Muscle of back (tissue), 11 donors: ENCODE data around the gene UBE2E3. TPM values are rescaled to one million over a fixed set of nuclear protein-coding genes. Genes with fewer than 3 reads are reported as not detected.
"Not testable (repeated sequence)": the region's sequence is repeated elsewhere in the genome, so short reads cannot be mapped to it uniquely, and the experiment has no call there.

Experiments used
- DNase-seq, 3 donors: peaks; one replicate each; pipeline versions ENCODE4 v3.0.0 to v3.0.0-alpha.2; 2013
- polyA plus RNA-seq, 10 donors: library from polyadenylated mRNA; unstranded; fragments of 120-200 nt; gene quantifications; one replicate each; pipeline ENCODE4 v1.2.1, GENCODE V29; 2013; ENCODE audit not compliant: insufficient read length in 10 of 10

UBE2E3 gene
- polyA plus RNA-seq, 10 donors = 113 to 152 (median 135) TPM

DNA sequence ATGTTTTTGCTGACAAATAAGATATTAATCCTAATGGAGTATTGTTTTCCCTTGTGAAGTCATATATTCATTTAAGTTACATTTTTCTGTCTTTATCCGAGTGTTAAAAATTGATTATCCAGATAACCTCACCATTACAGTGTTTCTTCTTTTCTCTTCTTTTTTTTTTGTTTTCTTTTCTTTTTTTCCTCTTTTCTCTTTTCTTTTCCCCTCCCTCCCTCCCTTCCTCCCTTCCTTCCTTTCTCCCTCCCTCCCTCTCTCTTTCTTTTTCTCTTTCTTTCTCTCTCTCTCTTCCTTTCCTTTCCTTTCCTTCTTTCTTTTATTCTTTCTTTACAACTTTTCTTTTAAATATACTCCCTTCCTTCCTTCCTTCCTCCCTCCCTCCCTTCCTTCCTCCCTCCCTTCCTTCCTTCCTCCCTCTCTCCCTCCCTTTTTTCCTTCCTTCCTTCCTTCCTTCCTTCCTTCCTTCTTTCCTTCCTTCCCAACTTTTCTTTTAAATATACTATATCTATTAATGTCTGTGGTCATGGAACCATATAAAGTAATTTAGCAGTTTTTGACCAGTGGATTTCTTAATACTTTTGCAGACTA lies 40.9 kb downstream of the UBE2E3 start:
- DNase-seq = no peak

DNA sequence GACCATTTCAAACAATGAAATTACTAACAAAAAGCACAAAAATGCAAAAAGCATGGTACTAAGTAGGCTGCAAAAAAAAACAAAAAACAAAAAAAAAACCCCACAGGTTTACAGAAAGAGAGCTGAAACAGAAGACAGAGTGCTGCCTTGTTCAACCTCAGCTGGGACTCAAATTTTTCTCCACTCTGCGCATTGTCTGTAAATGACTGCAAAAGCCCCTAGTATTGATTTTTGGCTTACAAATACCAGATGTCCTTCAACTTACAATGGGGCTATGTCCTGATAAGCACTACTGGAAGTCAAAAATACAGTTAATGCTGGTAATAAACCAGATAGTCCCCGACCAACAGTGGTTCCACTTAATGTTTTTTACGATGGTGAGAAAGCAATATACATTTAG lies 42.2 kb downstream of the UBE2E3 start:
- no peak for DNase-seq

DNA sequence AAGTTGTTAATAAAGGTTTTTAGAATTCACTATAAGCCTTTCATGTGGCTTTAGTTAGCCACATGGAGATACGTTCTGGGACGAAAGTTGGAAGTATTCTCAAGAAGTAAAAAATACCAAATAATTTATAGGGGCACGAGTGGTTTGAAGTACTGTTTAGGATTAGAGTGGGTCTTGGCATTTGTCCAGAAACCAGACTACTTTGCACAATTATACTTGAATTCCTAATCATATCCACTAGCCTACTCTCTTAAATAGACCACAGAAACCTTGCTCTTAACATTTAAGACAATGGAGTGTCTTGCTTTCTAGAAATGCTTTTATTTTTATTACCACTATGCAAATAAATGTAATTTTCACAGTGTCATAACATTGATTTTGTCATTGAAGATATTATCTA lies 44.6 kb downstream of the UBE2E3 start:
- DNase-seq = peak in 2 of 3 donors; percentile 6 to 9

DNA sequence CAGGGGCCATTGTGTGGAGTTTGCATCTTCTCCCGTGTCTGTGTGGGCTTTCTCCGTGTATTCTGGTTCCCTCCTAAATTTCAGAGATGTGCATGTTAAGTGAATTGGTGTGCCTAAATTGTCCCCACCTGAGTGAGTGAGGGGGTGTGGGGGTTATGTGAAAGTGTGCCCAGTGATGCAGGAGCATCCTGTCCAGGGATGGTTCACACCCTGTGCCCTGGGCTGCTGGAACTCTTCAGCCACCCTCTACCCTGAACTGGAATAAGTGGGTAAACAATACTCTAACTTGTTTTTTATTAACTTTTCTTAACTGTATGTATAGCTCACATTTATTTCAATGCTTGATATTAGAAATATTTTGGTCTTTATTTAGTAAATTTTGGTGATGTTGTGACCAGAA lies 56.0 kb downstream of the UBE2E3 start:
- no peak for DNase-seq

DNA sequence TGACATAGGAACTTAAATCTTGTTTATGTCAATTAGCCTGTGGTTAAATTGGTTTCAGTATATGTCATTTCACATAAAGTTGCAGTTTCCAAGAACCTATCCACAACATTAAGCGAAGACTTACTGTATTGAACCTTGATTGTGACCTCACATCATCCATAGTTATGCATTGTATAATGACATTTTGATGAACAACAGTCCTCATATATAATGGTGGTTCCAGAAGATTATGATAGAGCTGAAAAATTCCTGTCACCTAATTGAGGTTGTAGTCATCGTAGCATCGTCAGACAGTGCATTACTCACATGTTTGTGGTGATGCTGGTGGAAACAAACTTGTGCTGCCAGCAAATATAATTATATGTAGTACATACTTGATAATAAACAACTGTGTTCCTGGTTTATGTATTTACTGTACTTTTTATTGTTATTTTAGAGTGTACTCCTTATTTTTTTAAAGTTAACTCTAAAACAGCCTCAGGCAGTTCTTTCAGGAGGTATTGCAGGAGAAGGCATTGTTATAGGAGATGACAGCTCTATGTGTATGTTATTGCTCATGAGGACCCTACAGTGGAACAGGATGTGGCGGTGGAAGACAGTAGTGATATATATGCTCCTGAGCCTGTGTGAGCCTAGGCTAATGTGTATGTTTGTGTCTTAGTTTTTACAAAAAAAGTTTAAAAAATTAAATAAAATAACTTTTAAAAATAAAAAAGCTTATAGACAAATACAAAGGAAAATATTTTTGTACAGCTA lies 56.6 kb downstream of the UBE2E3 start:
- DNase-seq = peak in 2 of 3 donors; percentile 8 to 57

DNA sequence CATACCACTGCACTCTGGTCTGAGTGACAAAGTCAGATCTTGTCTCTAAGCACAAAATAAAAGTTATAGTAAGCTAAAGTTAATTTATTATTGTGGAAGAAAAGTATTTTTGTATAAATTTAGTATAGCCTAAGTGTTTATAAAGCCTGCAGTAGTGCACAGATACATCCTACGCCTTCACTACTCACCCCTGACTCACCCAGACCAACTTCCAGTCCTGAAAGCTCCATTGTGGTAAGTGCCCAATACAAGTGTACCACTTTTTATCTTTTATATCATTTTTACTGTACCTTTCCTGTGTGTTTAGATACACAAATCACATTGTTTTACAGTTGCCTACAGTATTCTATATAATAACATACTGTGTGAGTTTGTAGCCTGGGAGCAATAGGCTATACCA lies 57.5 kb downstream of the UBE2E3 start:
- DNase-seq = no peak

DNA sequence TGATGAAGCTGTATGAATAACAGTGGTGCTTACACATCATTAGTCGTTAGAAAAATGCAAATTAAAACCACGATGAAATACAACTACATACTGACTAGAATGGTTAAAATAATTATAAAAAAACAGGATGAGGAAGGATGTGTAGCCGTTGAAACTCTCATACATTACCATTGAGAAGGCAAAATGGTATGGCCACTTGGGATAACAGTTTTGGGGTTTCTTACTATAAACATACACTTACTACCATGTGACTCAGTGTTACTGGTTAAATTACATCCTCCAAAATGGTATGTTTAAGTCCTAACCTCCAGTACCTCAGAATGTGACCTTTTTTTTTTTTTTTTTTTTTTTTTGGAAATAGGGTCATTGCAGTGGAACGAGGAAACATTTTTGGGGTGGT lies 58.4 kb downstream of the UBE2E3 start:
- DNase-seq = no peak

DNA sequence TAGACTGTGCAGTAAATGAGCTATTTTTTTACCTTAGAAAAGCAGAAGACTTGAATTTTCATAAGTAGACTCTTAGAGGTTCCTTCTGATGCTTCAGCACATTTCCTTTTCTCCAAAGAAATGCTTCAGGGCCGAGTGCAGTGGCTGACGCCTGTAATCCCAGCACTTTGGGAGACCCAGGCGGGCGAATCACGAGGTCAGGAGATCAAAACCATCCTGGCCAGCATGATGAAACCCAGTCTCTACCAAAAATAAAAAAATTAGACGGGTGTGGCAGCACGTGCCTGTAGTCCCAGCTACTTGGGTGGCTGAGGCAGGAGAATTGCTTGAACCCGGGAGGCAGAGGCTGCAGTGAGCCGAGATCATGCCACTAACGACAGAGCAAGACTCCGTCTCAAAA lies 60.4 kb downstream of the UBE2E3 start:
- DNase-seq = not testable (repeated sequence)

DNA sequence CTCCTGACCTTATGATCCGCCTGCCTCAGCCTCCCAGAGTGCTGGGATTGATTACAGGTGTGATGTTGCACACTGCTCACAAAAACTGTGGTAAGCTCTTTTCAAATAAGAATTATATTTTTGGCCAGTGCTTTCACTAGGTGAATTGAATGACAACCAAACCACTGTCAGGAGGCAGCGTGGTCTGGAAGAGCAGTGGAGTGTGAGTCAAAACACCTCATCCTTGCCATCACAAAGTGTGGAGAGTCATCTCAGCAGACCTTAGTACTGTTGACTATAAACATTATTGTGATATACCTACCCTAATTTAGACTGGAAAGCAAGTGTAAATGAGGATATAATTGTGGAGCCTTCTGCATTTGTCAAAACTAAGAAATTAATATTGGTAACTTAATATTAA lies 61.3 kb downstream of the UBE2E3 start:
- DNase-seq = no peak

DNA sequence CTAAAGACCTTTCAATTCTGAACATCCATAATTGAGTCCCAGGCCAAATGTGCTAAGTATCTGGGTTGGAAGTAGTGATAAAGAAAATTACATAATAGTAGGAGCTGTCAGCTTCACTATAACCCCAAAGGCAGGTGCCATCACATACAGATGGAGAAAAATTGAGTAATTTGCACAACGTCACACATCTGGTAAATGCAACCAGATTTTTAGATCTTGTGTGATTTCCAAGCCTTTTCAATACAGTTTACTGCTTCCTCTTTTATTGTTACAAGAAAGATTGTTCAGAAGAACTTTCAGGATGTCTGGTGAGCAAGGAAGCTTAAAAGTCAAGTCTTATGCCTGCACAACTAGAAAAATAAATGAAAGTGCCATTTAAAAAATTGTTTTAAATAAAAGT lies 62.3 kb downstream of the UBE2E3 start:
- no peak for DNase-seq

DNA sequence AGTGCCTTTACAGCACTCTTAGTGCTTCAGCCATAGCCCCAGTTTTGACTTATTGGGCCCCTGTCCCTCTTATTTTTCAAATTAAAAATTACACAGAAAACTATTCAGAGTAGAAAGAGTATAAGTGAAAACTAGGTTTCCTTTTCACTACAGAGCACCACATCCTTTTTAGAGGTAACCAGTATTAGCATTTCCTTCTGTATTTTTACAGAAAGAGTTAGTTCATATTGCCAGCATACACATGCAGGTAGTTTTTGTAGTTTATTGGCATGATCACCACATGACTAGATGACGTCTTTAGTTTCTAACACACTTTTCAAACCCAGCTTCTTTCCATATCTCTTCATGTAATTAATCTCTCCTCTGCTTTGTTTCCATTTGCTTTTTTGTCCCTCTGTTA lies 66.4 kb downstream of the UBE2E3 start:
- no peak for DNase-seq

DNA sequence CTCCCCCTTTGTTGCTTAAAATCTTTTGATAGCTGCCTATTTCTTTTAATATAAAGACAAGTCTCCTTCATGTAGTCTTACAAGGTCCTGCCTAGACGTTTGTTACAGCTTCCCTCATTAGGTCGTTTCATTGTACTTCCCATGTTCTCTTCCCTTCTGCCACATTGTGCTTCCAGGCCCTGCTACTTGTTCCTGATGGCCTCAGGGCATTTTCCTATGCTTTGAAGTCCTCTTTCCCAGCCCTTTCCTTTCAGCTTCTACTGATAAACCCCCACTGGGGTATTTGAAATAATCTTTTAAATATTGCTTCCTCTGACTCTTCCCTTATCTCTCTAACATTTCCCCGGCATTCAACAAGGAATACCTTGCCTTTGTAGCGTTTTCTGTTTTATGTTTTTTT lies 67.4 kb downstream of the UBE2E3 start:
- DNase-seq = no peak

DNA sequence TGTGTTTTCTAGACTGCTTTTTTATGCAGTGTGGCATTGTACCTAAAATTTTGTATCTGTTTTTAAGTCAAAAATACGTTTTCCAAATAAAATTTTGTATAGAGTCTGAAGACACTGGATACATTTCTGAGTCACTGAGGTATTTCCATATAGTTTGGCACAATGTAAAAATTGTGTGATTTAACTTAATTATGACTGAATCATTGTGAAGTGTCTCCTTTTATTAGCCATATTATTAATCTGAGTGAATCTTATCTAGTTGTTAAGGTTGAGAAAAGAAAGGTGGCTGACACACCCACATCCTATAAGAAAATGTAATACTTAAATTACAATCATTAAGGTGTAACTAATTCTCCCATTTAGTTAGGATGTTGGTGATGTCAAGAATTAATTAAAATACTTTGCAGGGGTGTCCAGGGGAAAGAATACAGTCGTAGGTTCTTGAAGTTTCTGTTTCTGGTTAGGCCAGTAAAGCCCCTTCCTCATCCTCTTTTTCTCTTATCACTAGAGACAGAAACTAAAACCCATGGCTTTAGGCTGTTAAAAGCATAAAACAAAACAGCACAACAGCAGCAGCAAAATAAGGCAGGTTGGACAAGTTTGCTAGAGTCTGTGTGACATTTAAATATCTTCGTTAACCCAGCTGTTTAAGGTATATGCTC lies 71.6 kb downstream of the UBE2E3 start:
- DNase-seq = no peak

DNA sequence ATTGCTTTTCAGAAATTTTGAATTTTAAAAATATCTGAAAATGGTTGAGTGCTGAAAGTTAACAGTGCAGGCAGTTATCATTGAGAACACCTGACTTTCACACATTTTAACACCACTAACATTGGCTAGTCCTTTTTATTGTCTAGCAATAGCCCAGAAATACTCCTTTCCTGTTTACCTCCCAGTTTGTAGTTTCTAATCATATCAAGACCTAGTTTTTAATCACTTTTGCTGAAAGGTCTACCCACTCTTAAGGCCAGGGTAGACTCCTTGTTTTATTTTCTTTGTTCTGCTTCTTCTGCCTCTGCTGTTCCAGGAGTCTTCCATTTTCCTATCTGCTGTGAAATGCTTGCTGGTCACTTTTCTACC lies 72.1 kb downstream of the UBE2E3 start:
- DNase-seq = no peak

DNA sequence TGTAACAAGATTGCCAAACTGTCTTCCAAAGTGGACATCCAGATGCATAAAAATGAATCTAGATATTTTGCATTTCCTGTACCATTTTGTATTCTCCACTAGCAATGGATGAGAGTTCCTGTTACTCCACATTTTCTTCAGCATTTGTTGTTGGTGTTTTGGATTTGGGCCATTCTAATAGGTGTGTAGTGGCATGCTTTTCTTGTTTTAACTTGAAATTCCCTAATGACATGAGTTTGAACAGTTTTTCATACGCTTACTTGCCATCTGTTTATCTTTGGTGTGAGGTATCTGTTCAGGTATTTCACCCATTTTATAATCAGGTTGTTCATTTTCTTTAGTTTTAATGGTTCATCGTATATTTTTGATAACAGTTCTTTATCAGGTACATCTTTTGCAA lies 73.9 kb downstream of the UBE2E3 start:
- DNase-seq = no peak

DNA sequence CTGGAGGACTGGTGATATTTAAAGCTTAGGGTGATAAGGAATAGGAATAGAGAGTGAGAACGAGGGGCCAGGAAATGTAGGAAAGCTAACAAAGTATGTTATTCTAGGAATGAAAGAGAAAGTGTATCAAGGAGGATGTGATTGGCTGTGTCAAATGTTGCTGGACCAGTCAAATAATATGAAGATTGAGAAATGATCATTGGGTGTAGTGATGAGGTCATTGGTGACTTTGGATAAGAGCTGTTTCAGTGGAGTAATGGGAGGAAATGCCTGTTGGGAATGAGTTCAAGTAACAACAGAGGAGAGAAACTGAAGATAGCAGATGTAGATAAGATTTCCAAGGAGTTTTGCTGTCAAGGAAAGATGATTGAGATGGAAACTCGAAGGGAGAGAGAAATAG lies 74.4 kb downstream of the UBE2E3 start:
- no peak for DNase-seq

DNA sequence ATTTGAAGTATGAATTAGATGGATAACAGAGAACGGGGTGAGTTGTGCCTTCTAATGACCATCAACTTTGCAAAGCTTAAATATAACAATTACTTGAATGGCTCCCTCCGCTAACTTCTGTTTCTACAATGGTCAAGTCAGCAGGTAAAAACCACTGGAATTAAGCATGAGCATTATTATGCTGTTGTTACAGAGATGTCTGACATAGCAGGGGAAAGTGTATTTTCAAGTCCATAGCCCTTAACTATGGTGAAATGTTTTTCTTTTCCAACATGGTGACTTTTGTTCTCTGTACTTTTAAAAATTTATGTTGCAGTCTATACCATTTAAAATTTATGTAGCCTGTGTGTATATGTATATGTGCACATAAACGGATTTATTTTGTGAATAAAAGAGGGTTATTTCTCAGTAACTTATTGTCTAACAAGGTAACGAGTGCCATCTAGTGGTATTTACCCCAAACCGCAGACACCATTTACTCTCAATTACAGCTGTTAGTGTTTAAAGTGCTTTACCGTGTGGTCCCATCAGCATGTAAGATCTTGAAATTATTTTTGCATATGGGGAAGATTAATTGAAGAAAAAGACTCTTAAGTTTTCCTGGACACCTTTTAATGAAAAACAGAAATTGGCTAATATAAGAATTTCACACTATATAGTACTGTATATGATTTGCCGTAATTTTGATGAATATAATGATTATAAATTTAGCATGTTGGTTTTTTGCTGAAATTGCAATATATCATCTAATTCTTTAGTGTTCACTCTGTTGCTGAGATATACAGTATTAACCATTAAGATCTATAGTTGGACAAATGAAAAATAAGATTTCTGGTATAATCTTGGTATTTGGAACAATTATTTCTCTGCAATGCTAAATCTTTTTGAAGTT lies 78.2 kb downstream of the UBE2E3 start:
- no peak for DNase-seq

DNA sequence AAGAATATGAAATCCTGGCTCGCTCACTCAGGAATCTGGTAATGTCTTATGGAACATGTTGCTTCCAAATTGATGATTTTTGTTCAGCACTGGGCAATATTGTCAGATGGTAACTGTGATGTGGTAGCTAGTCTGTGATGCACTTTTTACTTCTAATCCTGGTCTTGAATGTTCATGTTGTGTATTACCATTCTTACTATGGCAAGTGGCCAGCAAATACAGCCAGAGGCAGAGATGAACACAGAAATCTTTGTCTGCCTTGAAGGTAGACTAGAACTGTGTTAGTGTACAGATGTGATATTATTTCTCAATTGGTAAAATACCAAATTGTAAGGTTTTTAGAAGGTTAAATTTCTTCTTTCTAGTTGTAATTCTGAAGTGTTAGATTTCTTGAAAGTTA lies 83.3 kb downstream of the UBE2E3 start:
- DNase-seq = no peak

DNA sequence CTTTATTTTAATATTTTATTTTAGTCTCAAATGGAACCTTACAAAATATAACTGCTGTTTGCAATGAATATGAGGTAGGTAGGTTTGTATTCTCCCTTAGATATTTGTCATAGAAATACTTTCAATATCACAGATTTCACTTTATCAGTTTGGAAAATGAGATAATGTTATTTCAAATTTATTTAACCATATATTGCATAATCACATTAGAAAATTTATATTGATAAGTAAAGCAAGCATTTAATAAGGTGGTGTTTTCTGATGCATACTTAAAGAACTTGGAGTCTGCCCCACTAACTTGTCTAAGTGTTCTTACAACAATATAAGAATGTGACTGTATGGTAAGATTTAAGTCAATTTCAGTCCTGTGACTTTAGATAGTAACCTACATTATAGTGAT lies 85.1 kb downstream of the UBE2E3 start:
- no peak for DNase-seq

DNA sequence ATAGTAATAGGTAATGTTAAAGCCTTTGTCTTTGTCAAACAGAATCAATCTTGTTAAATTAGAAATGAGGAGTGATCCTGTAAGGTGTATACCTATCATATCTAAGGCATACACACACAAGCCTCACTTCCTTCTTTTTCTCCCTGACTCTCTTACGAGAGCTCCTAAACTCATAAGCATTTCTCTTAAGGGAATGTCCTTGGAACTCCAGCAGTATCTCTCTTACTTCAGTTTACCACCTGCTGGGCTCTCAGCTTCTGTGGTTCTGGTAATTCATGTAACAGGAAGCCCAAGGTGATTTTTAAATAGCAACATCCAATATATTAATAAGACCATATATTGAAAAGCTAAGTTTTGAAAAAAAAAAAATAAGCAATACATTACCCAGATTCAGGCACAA lies 85.9 kb downstream of the UBE2E3 start:
- DNase-seq = no peak

DNA sequence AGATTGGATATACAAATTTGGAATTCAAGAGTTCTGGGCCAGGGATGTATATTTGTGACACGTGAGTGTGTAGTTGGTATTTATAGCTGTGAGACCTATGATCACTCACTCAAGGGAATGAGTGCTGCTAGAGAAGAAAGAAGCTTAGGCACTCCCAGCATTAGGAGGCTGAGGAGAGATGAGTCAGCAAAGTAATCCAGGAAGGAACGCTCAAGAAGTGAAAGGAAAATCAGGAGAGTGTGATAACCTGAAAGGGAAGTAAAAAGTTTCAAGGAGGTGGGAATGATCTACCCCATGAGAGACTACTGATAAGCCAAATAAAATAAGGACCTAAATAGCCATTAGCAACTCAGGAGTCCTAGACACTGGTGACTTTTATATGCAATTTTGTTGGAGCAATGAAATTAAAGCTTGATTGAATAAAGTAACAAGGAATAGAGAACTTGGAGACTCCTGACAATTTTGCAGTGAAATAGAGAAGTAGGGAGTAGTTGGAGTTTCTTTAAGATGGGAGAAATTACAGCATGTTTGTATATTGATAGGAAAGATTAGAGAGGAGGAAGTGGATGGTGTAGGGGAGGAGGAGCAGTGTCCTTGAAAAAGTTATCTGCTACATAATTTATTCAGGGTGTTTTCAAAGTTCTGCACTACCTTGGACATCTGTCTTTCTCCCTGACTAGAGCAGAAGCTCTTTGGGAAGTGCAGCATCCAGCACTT lies 89.9 kb downstream of the UBE2E3 start:
- DNase-seq = peak in 1 of 3 donors; percentile 26

DNA sequence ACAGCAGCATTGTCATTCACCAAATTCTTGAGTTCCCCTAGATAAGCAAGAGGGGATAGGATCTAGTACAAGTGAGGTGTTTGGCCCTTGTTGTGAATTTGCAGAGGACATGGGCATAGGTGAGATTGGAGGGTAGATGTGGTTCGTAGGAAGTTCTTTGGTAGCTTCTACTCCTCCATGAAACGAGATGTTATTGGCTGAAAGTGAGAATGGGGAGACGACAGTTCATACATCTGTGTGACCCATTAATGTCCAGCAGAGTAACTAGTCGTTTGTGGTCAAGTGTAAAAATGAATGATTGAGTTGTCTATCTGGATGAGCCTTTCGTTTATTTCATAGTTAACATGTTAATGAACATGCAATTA lies 90.4 kb downstream of the UBE2E3 start:
- no peak for DNase-seq
